ENCODE results near the gene PKP3.
"Not testable (repeated sequence)": the region's sequence is repeated elsewhere in the genome, so short reads cannot be mapped to it uniquely, and the experiment has no call there.

PKP3 gene, protein sequence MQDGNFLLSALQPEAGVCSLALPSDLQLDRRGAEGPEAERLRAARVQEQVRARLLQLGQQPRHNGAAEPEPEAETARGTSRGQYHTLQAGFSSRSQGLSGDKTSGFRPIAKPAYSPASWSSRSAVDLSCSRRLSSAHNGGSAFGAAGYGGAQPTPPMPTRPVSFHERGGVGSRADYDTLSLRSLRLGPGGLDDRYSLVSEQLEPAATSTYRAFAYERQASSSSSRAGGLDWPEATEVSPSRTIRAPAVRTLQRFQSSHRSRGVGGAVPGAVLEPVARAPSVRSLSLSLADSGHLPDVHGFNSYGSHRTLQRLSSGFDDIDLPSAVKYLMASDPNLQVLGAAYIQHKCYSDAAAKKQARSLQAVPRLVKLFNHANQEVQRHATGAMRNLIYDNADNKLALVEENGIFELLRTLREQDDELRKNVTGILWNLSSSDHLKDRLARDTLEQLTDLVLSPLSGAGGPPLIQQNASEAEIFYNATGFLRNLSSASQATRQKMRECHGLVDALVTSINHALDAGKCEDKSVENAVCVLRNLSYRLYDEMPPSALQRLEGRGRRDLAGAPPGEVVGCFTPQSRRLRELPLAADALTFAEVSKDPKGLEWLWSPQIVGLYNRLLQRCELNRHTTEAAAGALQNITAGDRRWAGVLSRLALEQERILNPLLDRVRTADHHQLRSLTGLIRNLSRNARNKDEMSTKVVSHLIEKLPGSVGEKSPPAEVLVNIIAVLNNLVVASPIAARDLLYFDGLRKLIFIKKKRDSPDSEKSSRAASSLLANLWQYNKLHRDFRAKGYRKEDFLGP
- total RNA-seq: 0 to 0.15 (median 0.06) reads per million in 4 donors

DNA sequence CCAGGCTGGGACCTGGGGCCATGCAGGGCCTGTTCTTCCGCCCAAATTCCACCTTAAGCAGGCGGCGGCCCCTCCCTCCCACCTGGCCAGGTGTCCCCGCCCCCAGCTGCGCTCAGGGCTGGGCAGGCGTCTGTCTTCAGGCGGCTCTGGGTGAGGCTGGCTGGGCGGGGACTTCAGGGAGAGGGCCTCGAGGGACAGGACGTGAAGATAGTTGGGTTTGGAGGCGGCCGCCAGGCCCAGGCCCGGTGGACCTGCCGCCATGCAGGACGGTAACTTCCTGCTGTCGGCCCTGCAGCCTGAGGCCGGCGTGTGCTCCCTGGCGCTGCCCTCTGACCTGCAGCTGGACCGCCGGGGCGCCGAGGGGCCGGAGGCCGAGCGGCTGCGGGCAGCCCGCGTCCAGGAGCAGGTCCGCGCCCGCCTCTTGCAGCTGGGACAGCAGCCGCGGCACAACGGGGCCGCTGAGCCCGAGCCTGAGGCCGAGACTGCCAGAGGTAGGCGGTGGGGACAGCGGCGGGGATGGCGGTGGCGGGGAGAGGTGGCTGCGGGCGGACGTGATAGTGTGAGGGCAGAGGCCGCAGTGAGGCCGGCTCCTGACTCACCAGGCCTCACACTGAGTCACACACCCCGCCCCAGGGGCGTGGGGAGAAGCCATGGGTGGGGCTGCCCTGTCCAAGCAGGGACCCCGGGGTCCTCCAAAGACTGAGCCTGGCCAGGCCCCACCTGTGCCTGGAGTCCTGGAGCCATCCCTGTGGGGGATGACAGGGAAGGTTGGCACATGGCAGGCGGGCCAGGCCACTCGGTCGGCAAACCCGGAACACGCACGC is at the start of gene PKP3:
Gene PKP3, plus strand, starts transcription at position 176 of the 824 bp plus-strand sequence. Its CDS starts 84 bp downstream, at position 260.
- no peak for DNase-seq

DNA sequence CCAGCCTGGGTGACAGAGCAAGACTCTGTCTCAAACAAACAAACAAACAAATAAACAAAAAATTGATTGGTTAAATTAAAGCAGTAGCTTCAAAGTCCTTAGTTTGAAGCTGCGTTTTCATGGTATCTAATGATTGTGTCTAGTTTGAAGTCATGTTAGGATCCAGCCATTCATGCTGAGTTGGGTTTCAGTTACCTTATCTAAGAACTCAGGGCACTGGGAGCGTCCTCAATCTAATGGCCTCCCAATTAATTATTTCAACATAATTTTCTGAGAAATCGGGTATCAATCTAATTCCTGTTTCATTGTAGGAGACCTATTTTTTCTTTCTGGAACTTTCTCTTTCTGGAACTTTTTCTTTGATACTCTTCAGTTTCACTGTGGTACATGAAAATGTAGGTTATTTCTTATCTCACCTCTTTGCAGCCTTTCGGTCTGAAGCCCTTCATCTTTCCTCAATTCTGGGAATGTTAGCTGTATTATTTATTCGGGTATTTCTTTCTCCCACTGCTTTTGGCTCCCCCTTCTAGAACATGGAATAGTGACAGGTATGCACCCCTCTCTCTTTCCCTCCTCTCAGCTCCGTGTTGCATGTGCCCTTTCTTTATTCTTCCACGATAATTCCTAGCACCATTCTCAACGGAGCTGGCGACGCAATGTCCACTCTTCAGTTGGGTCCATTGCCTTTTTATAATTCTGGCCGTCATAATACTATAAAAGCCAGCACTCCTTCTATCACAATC is 49.0 kb upstream of the PKP3 start:
- no peak for DNase-seq

DNA sequence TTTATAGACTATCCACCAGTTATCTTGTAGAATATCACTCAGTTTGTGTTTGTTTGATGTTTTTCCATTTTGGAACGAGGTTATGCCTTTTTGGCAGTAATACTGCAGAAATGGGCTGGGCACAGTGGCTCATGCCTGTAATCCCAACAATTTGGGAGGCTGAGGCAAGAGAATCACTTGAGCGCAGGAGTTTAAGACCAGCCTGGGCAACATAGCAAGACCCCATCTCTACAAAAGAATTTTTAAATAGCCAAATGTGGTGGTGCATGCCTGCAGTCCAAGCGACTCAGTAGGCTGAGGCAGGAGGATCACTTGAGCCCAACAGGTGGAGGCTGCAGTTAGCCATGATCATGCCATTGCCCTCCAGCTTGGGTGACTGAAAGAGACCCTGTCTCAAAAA is 47.5 kb upstream of the PKP3 start:
- DNase-seq: no peak

DNA sequence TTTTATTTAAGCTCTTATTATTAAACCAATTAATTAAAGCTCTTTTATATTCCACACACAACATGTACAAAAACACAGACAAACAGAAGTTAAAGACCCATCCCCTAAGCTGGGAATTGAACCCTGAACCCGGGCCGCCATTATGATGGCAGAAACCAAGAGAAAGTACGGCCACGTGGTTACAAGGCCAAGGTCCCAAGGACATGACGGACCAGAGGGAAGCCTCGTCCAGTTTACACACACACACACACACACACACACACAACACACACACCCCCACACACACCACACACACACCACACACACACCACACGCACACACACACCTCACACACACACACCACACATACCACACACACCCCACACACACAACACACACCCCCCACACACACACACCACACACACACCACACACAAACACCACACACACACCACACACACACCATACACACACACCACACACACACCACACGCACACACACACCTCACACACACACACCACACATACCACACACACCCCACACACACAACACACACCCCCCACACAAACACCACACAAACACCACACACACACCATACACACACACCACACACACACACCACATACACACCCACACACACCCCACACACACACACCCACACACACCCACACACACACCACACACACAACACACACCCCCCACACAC is 44.6 kb upstream of the PKP3 start:
- not testable (repeated sequence) for DNase-seq

DNA sequence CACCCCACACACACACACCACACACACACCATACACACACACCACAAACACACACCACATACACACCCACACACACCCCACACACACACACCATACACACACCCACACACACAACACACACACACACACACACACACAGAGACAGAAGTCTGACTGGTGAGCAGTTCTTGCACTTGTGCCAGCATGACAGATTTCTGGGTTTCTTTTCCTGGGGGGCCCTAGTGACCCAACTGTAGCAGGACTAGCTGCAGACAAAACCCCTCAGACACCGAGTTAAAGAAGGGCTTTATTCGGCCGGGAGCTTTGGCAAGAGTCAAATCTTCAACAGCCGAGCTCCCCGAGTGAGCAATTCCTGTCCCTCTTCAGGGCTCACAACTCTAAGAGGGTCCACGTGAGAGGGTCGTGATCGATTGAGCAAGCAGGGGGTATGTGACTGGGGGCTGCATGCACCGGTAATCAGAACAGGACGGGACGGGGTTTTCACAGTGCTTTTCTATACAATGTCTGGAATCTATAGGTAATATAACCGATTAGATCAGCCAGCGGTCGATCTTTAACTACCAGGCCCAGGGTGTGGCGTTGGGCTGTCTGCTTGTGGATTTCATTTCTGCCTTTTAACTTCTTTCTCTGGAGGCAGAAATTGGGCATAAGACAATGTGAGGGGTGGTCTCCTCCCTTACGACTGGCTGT is 43.8 kb upstream of the PKP3 start:
- not testable (repeated sequence) for DNase-seq

DNA sequence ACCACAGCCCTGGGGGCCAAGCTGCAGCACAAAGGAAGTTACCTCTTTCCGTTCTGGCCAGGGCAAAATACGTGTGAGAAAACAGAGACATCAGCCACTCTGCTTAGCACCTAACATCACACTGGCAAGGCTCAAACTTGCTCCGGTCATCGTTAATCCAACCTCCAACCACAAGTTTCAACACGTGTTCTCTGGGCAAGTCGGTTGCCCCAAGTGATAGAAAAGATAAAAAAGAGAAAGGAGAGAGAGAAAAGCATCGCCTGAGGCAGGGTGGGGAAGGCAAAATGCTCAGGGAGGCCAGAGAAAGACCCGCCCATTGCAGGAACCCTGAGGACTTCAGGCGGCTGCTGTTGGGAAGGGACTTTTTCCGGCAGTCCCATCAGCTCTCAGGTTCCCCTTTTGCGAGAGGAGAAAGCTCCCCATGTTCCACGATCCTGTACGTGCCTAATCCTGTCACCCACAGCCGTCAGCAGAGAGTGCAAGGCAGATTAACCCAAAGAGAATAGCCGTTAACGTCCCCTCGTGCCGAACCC is 43.2 kb upstream of the PKP3 start:
- DNase-seq: no peak

DNA sequence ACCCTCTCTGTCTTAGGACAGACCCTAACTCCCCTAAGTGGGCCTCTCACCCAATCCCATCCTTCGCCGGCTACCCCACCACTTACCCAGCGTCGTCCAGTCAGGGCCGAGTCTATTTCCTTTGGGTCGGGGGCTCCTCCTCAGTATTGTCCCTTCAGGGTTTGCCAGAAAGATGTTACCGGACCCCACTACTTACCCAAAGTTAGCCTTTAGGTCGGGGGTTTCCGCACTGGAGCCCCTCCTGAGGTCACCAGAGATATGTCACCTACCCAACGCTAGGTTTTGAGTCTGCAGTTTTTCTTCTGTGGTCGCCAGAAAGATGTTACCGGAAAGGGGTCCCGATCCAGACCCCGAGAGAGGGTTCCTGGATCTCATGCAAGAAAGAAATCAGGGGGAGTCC is 42.6 kb upstream of the PKP3 start:
- DNase-seq: no peak

DNA sequence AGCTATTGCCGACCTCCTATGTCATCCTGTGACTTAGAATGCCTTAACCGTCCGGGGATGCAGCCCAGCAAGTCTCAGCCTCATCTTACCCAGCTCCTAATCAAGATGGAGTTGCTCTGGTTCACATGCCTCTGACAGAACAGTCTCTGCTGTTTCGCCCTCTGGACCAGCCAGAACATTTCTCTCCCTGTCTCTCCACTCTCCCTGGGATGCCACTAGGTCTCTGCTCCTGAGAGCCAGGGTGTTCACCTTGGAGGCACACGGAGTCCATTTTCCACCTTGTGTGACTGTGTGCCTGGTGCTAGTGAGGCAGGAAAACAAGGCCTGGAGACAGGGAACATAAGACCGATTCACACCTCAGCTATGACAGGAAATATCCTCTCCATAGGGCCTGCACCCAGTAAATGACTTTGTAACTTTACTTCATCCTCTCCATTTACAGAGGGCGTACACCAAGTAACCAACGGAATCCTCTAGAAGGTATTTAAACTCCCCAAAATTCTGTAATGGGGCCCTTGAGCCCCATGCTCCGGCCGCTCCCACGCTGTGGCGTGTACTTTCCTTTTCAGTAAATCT is 41.5 kb upstream of the PKP3 start:
- DNase-seq: no peak

DNA sequence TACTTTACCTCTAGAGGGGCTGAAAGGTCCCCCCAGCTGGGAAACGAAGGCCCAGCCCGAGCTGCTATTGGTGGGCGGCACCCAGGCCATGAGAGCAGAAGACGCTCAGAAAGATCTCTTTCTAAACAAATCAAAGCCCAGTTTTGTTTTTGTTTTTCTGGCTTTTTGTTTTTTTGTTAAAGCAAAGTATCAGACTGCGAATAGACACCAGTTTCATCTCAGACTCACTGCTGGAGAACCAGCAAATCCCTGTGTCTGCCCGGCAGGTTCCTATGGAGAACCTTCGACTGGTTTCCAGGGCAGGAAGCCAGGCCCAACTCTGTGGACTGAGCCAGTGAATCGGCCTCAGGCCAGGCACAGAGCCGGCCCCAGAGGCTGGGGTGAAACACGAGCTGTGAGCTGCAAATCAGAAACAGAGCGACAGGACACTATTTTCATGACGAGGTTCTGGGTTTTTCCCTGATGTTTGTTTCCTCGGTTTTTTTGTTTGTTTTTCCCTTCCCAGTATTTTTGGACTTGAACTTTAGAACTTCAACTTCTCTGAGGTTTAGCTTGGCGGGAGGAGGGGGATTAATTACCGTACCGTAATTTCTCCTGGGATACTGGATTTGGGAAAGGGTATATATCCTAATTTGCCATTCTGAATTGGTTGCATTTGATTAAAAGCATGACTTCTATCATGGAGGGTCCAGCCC is 40.7 kb upstream of the PKP3 start:
- no peak for DNase-seq

DNA sequence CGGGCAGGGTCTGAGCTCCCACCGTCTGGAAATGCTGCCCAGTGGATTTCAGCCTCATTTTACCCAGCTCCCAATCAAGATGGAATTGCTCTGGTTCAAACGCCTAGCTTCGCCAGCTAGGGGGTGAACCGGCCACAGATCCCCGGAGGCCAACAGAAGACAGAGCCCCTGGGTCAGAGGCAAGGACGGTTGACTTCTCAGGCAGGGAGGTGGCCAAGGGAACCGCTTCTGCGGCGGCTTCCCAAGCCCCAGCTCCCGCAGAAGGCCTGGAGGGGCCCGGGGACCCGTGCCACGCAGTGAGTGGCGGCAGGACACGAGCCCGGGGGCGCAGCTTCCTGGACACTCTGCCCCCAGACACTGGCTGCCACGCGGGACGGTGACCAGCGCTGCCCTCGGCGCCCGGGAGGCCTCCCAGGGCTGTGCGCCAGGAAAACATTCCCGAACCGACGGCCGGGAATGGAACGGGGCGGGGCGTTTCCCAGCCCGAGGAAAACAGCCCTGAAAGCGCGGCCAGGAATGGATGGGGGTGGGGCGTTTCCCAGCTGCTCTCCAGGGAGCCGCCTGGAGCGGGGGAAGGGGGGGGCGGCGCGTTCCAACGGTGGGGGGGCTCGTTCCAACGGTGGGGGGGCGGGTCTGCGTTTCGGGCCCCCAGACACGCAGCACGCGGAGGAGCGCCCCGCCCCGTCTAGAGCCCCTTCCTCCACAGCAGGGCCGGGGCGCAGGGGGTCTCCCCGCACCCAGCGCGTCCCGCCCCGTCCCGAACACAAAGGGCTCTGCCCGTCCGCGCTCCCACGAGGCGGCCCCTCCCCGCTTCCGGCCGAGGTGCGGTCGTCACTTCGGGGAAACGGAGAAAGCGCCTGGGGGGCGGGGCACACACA is 38.2 kb upstream of the PKP3 start:
- peak; percentile 78 to 87 (median 79) for DNase-seq

DNA sequence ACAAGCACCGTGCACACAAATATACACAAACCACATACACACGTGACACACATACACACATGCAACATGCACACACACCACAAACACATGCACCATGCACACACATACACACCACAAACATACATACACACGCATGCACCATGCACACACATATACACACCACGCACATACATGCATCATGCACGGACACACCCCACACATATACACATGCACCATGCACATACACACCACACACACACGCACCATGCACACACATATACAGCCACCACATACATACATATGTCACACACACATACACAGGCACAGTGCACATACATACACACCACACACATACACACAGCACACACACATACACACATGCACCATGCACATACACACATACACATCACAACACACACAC is 37.4 kb upstream of the PKP3 start:
- no peak for DNase-seq

DNA sequence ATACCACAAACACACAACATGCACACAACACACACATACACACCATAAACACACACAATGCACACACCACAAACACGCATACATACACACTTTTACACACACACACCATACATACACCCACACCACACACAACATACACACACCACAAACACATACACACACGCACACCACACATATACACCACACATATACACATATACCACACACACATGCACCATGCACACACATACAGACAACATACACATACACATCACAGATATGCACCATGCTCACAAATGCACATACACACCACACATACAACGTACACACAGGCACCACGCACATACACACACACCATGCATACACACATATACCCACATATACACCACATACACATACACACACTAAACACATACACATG is 36.4 kb upstream of the PKP3 start:
- DNase-seq: no peak

DNA sequence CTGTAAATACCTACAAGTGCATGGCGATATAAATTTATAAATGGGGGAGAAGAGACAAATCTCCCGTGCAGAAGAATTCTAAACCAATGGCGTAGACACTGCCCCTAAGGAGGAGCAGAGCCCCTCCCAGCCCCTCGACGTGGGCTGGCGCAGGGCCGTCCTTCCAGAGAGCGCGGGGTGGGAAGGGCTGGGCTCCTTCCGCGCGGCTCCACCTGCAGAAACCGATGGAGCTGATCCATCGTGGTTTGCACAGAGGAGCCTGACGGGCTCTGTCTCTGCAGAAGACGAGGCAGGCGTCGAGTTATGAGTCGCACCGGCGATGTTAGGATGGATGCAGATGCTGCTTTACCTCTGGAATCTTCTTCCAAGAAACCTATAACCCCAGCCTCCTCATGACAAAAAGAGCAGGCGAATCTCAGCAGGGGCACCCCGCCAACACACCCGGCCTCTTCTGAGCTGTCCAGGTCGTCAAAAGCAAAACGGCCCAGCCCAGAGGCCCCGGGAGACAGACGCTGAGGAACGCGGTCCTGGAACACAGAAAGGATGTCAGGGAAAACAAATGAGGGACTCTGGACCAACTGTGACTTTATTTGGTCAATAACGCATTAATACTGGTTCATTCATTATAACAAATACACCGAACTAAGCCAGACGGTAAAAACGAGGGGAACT is 35.7 kb upstream of the PKP3 start:
- DNase-seq: no peak

DNA sequence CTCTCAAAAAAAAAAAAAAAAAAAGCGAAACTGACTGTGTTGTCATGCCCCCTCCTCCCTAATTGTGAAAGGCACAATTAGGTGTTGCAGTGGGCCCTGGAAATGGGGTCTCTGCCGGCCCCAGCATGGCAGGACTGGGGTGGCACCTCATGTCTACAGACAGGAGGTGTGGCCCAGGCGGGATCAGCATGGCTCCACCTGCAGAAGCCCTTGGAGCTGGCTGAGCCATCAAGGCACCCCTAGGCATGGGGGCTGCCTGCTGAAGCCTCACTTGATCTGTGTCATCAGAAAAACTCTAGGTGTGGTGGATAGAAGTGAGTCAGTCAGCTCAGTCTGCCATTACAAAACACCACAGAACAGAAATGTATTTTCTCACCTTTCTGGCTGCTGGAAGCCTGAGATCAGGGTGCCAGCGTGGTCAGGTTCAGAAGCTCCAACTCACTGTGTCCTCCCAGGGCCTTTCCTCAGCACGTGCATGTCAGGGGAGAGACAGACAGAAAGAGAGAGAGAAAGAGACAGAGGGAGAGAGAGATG is 34.8 kb upstream of the PKP3 start:
- DNase-seq: peak in 1 of 5 donors; percentile 41

DNA sequence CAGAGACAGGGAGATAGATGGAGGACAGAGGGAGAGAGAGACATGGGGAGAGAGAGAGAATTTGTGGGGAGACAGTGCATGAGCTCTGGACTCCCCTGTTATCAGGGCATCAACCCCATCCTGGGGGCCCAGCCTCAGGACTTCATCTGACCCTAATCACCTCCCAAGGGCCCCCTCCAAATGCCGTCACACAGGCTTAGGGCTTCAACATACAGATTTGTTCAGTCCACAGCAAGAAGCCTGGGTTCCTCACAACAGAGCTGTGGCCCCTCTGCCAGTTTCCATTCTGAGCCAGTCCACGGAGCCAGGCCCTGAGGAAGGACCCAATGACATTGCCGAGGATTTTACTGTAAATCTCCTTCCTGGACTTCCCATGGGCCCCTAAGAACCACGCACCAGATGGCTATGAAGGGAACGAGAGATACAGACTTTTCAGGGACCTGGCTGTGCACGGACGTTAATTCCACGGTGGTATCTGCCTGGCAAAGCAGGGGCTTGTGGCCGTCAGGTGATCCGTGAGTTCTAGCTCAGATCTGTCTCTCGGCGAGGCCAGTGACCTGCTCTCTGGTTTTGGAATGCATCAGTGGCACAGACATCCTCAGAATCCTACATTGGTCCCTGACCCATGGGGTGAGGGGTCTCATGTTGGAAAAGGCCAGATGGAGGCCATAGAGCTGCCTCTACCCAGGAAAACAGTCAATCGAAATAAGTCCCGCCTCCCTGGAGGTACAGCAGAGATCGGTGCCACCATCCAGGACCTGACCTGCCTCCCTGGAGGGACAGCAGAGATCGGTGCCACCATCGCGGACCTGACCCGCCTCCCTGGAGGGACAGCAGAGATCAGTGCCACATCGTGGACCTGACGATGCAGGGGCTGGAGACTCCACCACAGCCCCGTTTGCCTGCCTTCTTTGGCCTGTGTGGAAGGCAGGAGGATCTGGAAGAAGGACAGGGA is 33.4 kb upstream of the PKP3 start:
- no peak for DNase-seq

DNA sequence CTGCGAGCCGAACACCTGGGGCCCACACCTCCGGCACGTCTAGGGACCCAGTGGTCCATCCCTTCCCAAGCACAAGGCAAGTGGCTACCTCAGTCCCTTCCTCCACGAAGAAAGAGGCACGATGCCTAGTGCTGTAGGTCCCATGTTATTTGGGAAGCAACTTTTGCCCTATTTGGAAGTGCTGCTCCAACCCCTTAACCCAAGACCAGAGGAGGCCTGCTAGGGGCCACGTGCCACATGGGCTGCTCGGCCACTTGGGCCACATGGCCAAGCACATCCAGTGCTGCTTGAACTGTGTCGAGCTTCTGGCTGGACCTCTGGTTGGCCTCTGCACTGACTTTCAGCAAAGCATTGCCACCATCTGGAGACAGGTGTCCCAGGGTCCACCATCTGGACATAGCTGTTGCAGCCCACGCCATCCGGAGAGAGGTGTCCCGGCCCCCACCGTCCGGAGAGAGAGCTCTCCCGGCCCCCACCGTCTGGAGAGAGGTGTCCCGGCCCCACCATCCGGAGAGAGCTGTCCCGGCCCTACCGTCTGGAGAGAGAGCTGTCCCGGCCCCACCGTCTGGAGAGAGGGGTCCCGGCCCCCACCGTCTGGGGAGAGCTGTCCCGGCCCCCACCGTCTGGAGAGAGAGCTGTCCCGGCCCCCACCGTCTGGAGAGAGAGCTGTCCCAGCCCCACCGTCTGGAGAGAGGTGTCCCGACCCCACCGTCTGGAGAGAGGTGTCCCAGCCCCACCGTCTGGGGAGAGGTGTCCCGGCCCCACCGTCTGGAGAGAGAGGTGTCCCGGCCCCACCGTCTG is 31.2 kb upstream of the PKP3 start:
- no peak for DNase-seq

Data from T-helper 1 cell (primary cell).